IPS-18c (cell line): Measurements from ENCODE around the gene SSU72.
A peak's percentile ranks its signal among the peaks of the same experiment; 100 is the strongest.
"Not testable (repeated sequence)": the region's sequence is repeated elsewhere in the genome, so short reads cannot be mapped to it uniquely, and the experiment has no call there.

ENCODE experiments used
- H3K4me3 ChIP-seq: 2 replicates; pipeline ENCODE4 v1.7.0; 2013; ENCODE audit warnings: low read depth, mild to moderate bottlenecking, low read length, moderate library complexity; ENCODE audit not compliant: insufficient read depth
- H3K9me3 ChIP-seq: one replicate; pipeline ENCODE4 v1.6.1; 2013; ENCODE audit warnings: mild to moderate bottlenecking, low read length, moderate library complexity; ENCODE audit not compliant: control insufficient read depth, insufficient read depth

SSU72 gene

DNA sequence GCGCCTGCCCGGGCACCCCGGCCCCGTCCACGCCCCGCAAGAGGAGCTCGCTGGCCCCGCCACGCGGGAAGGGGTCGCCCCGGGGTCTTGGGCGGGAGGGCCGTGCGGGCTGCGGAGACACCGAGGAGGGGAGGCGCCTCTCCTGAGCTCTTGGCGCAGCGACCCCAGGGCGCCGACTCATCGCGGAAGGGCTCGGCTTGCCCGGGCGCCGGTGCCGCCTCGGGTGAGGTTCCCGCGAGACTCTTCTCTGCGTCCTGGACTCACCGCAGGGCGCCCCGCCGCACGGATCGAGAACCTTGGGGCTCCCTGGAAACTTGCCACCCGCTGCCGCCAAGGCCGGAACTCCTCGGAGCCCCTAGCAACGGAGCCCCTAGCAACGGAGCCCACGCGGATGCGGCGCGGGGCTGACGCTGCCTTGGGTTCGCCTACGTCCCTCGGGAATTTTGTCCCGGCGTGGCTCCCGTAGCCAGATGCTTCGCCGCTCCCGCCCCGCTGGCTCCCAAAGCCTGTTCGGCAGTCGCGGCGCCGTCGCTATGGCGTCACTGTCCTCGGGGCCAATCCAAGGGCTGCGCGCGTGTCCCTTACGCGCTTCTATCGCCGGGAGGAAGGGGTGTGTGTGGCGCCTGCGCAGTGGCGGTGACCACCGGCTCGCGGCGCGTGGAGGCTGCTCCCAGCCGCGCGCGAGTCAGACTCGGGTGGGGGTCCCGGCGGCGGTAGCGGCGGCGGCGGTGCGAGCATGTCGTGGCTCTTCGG is 63.0 kb downstream of the SSU72 start, which contains the start of gene ATAD3A:
TSS of gene ATAD3A (plus strand) at position 630 of the 753 bp plus-strand sequence. CDS start at position 737, 107 bp downstream.
- H3K9me3 ChIP-seq, result no peaks in the 10 kb centered on the region

DNA sequence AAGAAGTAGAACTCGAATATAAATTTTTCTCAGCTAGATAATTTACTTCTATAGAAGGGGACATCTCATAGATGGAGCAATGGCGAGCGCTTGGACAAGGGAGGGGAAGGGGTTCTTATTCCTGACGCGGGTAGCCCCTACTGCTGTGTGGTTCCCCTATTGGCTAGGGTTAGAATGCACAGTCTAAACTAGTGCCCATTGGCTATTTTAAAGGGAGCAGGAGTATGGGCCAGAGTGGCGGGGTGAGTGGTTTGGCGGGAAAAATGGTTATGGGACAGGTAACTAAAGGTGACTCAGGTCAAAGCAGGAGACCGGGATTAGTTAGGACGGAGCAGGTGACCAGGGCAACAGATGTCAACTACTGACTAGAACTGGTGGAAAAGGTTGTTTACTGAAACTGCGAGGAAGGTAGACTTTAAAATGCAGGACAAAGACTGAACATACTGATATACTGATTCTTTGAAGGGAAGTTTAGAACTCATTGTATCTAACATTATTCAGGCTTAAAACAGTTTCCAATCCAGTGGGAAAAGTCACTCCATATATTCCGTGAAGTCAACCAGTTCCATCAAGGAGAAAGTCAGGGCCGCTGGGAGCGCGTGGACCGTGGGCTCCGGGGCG is 63.6 kb downstream of the SSU72 start:
- H3K9me3 ChIP-seq, result no peaks in the 10 kb centered on the region
- H3K4me3 ChIP-seq, result peak overlapping the region; percentile 98

More for the DNA sequence above, 63.0 kb downstream of the SSU72 start, which contains the start of gene ATAD3A:
- H3K4me3 ChIP-seq, result peak within 1 kb of the TSS; percentile 98

DNA sequence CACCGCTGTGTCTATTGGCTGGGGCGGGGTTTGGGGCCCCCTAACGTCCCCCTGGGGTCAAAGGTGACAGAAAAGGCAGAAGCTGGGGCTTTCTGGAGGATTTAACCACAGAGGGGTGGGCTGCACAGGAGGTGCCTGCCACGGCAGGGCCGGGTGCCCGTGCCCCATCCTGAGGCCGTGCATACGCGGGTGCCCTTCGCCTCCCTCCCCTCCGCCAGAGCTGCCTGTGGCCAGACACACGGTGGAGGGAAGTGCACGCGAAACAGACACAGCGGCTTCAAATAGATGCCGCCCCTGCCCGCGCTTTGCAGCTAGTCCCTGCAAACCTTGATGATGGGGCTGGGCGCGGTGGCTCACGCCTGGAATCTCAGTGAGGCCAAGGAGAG is 65.2 kb downstream of the SSU72 start:
- not testable (repeated sequence) for H3K9me3 ChIP-seq, H3K4me3 ChIP-seq

DNA sequence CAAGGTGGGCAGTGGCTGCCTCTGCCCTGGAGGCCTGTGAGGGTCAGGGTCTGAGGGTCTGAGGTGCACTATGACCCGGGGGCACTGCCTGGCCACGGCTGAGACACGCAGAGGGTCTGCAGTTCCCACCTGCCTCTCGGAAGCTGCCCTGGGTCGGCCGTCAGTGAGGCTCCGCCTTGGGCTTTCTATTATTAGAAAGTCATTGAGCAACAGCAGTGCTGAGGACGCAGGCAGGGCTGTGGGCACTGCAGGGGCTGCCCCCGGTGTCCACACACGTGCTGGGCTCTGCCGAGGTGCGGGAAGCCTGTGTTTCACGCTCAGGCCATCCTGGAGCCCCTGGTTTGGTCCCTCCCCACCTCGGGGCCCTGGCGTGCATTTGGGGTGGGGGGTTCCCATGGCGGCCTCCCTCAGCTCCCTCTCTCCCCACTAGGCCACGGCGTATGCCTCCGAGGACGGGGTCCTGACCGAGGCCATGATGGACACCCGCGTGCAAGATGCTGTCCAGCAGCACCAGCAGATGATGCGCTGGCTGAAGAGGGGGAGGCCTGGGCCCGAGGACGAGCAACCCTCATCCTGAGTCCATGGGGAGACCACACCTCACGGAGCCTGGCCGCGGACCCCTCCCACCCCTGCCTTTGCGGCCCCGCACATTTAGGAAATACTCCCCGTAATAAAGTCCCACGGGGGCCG is 65.7 kb downstream of the SSU72 start:
- H3K4me3 ChIP-seq, H3K9me3 ChIP-seq: not testable (repeated sequence)

DNA sequence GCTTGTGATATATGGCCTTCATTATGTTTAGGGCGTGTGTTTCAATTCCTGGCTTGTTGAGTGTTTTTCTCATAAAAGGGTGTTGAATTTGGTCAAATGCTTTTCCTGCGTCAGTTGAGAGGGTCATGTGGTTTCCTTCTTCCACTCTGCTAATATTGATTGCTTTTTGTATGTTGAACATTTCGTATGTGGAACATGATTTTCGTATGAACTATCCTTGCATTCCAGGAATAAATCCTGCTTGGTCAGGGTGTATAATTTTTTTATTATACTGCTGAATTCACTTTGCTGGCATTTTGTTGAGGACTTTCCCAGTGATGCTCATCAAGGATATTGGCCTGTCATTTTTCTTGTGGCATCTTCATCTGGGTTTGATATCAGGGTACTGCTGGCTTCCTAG is 67.4 kb downstream of the SSU72 start:
- no peaks in the 10 kb centered on the region for H3K9me3 ChIP-seq
- no peak overlapping the region for H3K4me3 ChIP-seq

GRCh38 chr1:1505801-1506200 is 68.9 kb downstream of the SSU72 start:
- not testable (repeated sequence) for H3K4me3 ChIP-seq, H3K9me3 ChIP-seq

DNA sequence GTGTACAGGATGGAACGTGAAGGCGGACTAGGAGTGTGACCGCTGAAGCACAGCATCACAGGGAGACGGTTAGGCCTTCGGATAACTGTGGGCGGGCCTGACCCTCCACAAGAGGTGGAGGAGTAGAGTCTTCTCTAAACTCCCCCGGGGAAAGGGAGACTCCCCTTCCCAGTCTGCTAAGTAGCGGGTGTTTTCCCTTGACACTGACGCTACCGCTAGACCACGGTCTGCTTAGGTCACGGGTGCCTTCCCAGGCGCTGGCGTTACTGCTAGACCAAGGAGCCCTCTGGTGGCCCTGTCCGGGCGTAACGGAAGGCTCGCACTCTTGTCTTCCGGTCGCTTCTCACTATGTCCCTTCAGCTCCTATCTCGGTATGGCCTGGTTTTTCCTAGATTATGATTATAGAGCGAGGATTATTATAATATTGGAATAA is 69.3 kb downstream of the SSU72 start:
- not testable (repeated sequence) for H3K4me3 ChIP-seq, H3K9me3 ChIP-seq

DNA sequence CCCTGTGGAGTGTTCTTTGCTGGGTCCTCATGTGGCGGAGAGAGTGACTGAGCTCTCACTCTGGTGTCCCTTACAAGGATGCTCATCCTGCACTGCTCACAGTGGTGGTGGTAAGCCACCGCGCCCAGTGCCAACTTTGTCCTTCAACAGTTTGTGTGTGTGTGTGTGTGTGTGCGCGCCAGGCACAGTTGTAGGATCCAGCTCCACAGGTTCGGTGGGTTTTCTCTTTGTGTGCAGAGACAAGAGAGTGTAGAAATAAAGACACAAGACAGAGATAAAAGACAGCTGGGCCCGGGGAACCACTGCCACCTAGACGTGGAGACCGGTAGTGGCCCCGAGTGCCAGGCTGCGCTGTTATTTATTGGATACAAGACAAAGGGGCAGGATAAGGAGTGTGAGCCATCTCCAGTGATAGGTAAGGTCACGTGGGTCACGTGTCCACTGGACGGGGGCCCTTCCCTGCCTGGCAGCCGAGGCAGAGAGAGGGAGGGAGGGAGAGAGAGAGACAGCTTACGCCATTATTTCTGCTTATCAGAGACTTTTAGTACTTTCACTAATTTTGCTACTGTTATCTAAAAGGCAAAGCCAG is 69.8 kb downstream of the SSU72 start:
- H3K4me3 ChIP-seq, H3K9me3 ChIP-seq: not testable (repeated sequence)

- H3K4me3 ChIP-seq, H3K9me3 ChIP-seq: not testable (repeated sequence)
Observed at GRCh38 chr1:1495461-1495975, 79.1 kb downstream of the SSU72 start.

- not testable (repeated sequence) for H3K4me3 ChIP-seq, H3K9me3 ChIP-seq
Observed at GRCh38 chr1:1494311-1494710, 80.4 kb downstream of the SSU72 start.
